B cell (primary cell): ENCODE results near the gene TBX4.

Experiments used
- CTCF ChIP-seq: fragments of 200-600 bp; IDR thresholded peaks from one replicate; pipeline ENCODE4 v1.8.0; 2022; ENCODE audit warnings: antibody characterized with exemption, mild to moderate bottlenecking
- EZH2 ChIP-seq: IDR thresholded peaks from 2 replicates; pipeline ENCODE4 v1.6.1; 2012; ENCODE audit warnings: borderline replicate concordance, low read depth, mild to moderate bottlenecking, moderate library complexity, low read length; ENCODE audit not compliant: insufficient read depth, poor library complexity, severe bottlenecking

- TF ChIP-seq CTCF (no peak), EZH2 (no peak)
Observed at GRCh38 chr17:61469949-61470348, 17.7 kb downstream of the TBX4 start.
